Trophoblast cell (in vitro differentiated cells and primary cell): ENCODE results near the gene IL1F10.
A peak's percentile ranks its signal among the peaks of the same experiment; 100 is the strongest.

ENCODE experiments used
- DNase-seq, 2 donors: peaks; one replicate each; pipeline ENCODE4 v3.0.0-alpha.2; 2016
- H2AFZ ChIP-seq: 2 replicates; pipeline ENCODE4 v1.6.1; 2013; ENCODE audit warnings: low read length, moderate library complexity, mild to moderate bottlenecking; ENCODE audit not compliant: insufficient read depth, poor library complexity
- H2AK5ac ChIP-seq: 2 replicates; pipeline ENCODE4 v1.6.1; 2013; ENCODE audit warnings: mild to moderate bottlenecking, low read length
- H2BK120ac ChIP-seq: 2 replicates; pipeline ENCODE4 v1.6.1; 2013; ENCODE audit warnings: low read length, mild to moderate bottlenecking, moderate library complexity; ENCODE audit not compliant: insufficient read depth, poor library complexity
- H2BK12ac ChIP-seq: 2 replicates; pipeline ENCODE4 v1.6.1; 2013; ENCODE audit warnings: mild to moderate bottlenecking, low read length, moderate library complexity
- H2BK5ac ChIP-seq: 2 replicates; pipeline ENCODE4 v1.6.1; 2013; ENCODE audit warnings: low read length, low read depth, moderate library complexity, mild to moderate bottlenecking; ENCODE audit not compliant: poor library complexity
- H3K14ac ChIP-seq: 2 replicates; pipeline ENCODE4 v1.6.1; 2013; ENCODE audit warnings: mild to moderate bottlenecking, low read length
- H3K18ac ChIP-seq: 2 replicates; pipeline ENCODE4 v1.6.1; 2013; ENCODE audit warnings: mild to moderate bottlenecking, low read length
- H3K23ac ChIP-seq: 2 replicates; pipeline ENCODE4 v1.6.1; 2013; ENCODE audit warnings: low read length
- H3K27ac ChIP-seq: 2 replicates; pipeline ENCODE4 v1.5.1; 2013; ENCODE audit warnings: low read depth, mild to moderate bottlenecking, inconsistent platforms, low read length, moderate library complexity
- H3K27me3 ChIP-seq: 2 replicates; pipeline ENCODE4 v1.6.1; 2013; ENCODE audit warnings: inconsistent platforms, mild to moderate bottlenecking, low read length, moderate library complexity; ENCODE audit not compliant: insufficient read depth
- H3K36me3 ChIP-seq, 2 experiments: 1 replicate in 1 of 2; 2 replicates in 1 of 2; pipeline ENCODE4 v1.6.1; 2013; ENCODE audit warnings: low read length in 2 of 2, mild to moderate bottlenecking in 2 of 2, moderate library complexity in 1 of 2; ENCODE audit not compliant: insufficient read depth in 2 of 2, control insufficient read depth in 1 of 2
- H3K4ac ChIP-seq: 2 replicates; pipeline ENCODE4 v1.6.1; 2013; ENCODE audit warnings: low read depth, mild to moderate bottlenecking, low read length, moderate library complexity
- H3K4me1 ChIP-seq, 2 experiments: 1 replicate in 1 of 2; 2 replicates in 1 of 2; pipeline ENCODE4 v1.6.1; 2013; ENCODE audit warnings: low read length in 2 of 2, mild to moderate bottlenecking in 2 of 2, moderate library complexity in 1 of 2; ENCODE audit not compliant: insufficient read depth in 2 of 2, control insufficient read depth in 1 of 2
- H3K4me2 ChIP-seq: 2 replicates; pipeline ENCODE4 v1.6.1; 2013; ENCODE audit warnings: inconsistent platforms, mild to moderate bottlenecking, low read length, moderate library complexity
- H3K4me3 ChIP-seq: 2 replicates; pipeline ENCODE4 v1.5.1; 2013; ENCODE audit warnings: mild to moderate bottlenecking, low read depth, low read length, inconsistent platforms
- H3K79me1 ChIP-seq: one replicate; pipeline ENCODE4 v1.6.1; 2013; ENCODE audit warnings: low read length
- H3K79me2 ChIP-seq: 2 replicates; pipeline ENCODE4 v1.6.1; 2013; ENCODE audit warnings: low read length, mild to moderate bottlenecking; ENCODE audit not compliant: control insufficient read depth, insufficient read depth, poor library complexity
- H3K9ac ChIP-seq: 2 replicates; pipeline ENCODE4 v1.6.1; 2013; ENCODE audit warnings: mild to moderate bottlenecking, low read length
- H3K9me3 ChIP-seq: 2 replicates; pipeline ENCODE4 v1.6.1; 2013; ENCODE audit warnings: low read depth, mild to moderate bottlenecking, control low read depth, inconsistent platforms, low read length; ENCODE audit not compliant: insufficient read depth
- H4K12ac ChIP-seq: 2 replicates; pipeline ENCODE4 v1.6.1; 2013; ENCODE audit warnings: low read depth, mild to moderate bottlenecking, low read length, moderate library complexity
- H4K8ac ChIP-seq: 2 replicates; pipeline ENCODE4 v1.6.1; 2013; ENCODE audit warnings: low read depth, mild to moderate bottlenecking, low read length, moderate library complexity
- H4K91ac ChIP-seq: one replicate; pipeline ENCODE4 v1.6.1; 2013; ENCODE audit warnings: low read depth, mild to moderate bottlenecking, low read length, moderate library complexity
- WGBS: extraction: QIAGEN DNeasy Blood & Tissue Kit; methylation state at CpG from one replicate; pipeline ENCODE4 v1.1.7; 2013; ENCODE audit warnings: missing lambda C conversion rate; ENCODE audit not compliant: insufficient read length, insufficient coverage; ENCODE audit errors: extremely low coverage; 5-methylcytosine and 5-hydroxymethylcytosine counted together

IL1F10 gene

GRCh38 chr2:113057117-113057516 is 10.7 kb upstream of the IL1F10 start:
- no peak overlapping the region for H2AFZ ChIP-seq
- H3K4ac ChIP-seq, result no peak overlapping the region
- no peak overlapping the region for H3K4me2 ChIP-seq
- no peak overlapping the region for H2BK12ac ChIP-seq
- H3K9me3 ChIP-seq, result peaks cover 12% of the 10 kb centered on the region
- H3K14ac ChIP-seq, result no peak overlapping the region
- no peak overlapping the region for H3K23ac ChIP-seq
- DNase-seq, result no peak
- H3K27me3 ChIP-seq, result no peaks in the 10 kb centered on the region
- H3K27ac ChIP-seq, result no peak overlapping the region
- H4K8ac ChIP-seq, result no peak overlapping the region
- H2AK5ac ChIP-seq, result no peak overlapping the region
- H2BK5ac ChIP-seq, result no peak overlapping the region
- no CpG with 5 or more reads among the region's 1 CpG for WGBS
- H3K79me2 ChIP-seq, result no peaks in the 10 kb centered on the region
- H3K79me1 ChIP-seq, result peaks cover 8% of the 10 kb centered on the region
- H3K36me3 ChIP-seq, result no peaks in the 10 kb centered on the region
- H2BK120ac ChIP-seq, result no peak overlapping the region
- peaks cover 9 to 10% of the 10 kb centered on the region in 2 experiments for H3K4me1 ChIP-seq
- H4K12ac ChIP-seq, result no peak overlapping the region
- no peak overlapping the region for H3K18ac ChIP-seq
- no peak overlapping the region for H4K91ac ChIP-seq
- H3K4me3 ChIP-seq, result no peak overlapping the region
- no peak overlapping the region for H3K9ac ChIP-seq

GRCh38 chr2:113058411-113058994 is 9.3 kb upstream of the IL1F10 start:
- Histone ChIP-seq H3K79me2 (no peaks in the 10 kb centered on the region), H4K91ac (peak overlapping the region; percentile 39), H3K27me3 (no peaks in the 10 kb centered on the region), H3K23ac (no peak overlapping the region), H3K9me3 (peaks cover 9% of the 10 kb centered on the region), H2AFZ (no peak overlapping the region), H3K4me2 (no peak overlapping the region), H2BK12ac (peak overlapping the region; percentile 67), H3K4me1 (peaks cover 9 to 10% of the 10 kb centered on the region in 2 experiments), H3K9ac (no peak overlapping the region), H3K4me3 (no peak overlapping the region), H2AK5ac (no peak overlapping the region), H3K4ac (no peak overlapping the region), H3K18ac (no peak overlapping the region), H4K8ac (peak overlapping the region; percentile 69), H3K79me1 (peaks cover 8% of the 10 kb centered on the region), H3K36me3 (no peaks in the 10 kb centered on the region), H2BK120ac (peak overlapping the region; percentile 16), H3K14ac (peak overlapping the region; percentile 51), H3K27ac (peak overlapping the region; percentile 8), H4K12ac (no peak overlapping the region), H2BK5ac (peak overlapping the region; percentile 64)
- no CpG with 5 or more reads among the region's 2 CpGs for WGBS
- peak; percentile 38 to 97 for DNase-seq

- Histone ChIP-seq H3K27me3 (no peaks in the 10 kb centered on the region), H3K79me2 (no peaks in the 10 kb centered on the region), H3K27ac (peak within 1 kb of the TSS; percentile 8), H2BK120ac (peak within 1 kb of the TSS; percentile 16), H4K12ac (no peak within 1 kb of the TSS), H2AK5ac (no peak within 1 kb of the TSS), H2AFZ (no peak within 1 kb of the TSS), H2BK5ac (peak within 1 kb of the TSS; percentile 64), H3K23ac (no peak within 1 kb of the TSS), H3K9me3 (peaks cover 9% of the 10 kb centered on the region), H3K4me1 (peaks cover 9 to 10% of the 10 kb centered on the region in 2 experiments), H3K4ac (no peak within 1 kb of the TSS), H3K36me3 (no peaks in the 10 kb centered on the region), H3K4me3 (no peak within 1 kb of the TSS), H2BK12ac (peak within 1 kb of the TSS; percentile 67), H3K4me2 (no peak within 1 kb of the TSS), H3K79me1 (peaks cover 8% of the 10 kb centered on the region), H3K14ac (peak within 1 kb of the TSS; percentile 51), H3K9ac (no peak within 1 kb of the TSS), H3K18ac (no peak within 1 kb of the TSS), H4K8ac (peak within 1 kb of the TSS; percentile 69), H4K91ac (peak within 1 kb of the TSS; percentile 39)
- DNase-seq, result peak in 1 of 2 donors; percentile 20
- WGBS, result no CpG with 5 or more reads among the region's 15 CpGs
These were observed 8.5 kb upstream of the IL1F10 start, which contains the start of gene IL36RN for GRCh38 chr2:113058998-113059960. Gene IL36RN (plus strand): TSS chr2:113059198. CDS start chr2:113059439, 241 bp downstream.

GRCh38 chr2:113060396-113060795 is 7.4 kb upstream of the IL1F10 start:
- Histone ChIP-seq H4K91ac (no peak overlapping the region), H2BK5ac (no peak overlapping the region), H3K4ac (no peak overlapping the region), H3K36me3 (no peaks in the 10 kb centered on the region), H2AK5ac (no peak overlapping the region), H3K18ac (no peak overlapping the region), H3K9ac (no peak overlapping the region), H2BK12ac (no peak overlapping the region), H3K9me3 (peaks cover 7% of the 10 kb centered on the region), H3K23ac (no peak overlapping the region), H4K12ac (no peak overlapping the region), H3K4me2 (no peak overlapping the region), H3K4me1 (peaks cover 9 to 10% of the 10 kb centered on the region in 2 experiments), H3K14ac (no peak overlapping the region), H3K79me1 (peaks cover 8% of the 10 kb centered on the region), H3K4me3 (no peak overlapping the region), H3K79me2 (no peaks in the 10 kb centered on the region), H3K27ac (no peak overlapping the region), H2BK120ac (no peak overlapping the region), H4K8ac (no peak overlapping the region), H3K27me3 (no peaks in the 10 kb centered on the region), H2AFZ (no peak overlapping the region)
- DNase-seq, result peak in 1 of 2 donors; percentile 16
- WGBS, result no CpG with 5 or more reads among the region's 4 CpGs
